OCI-M1 (cell line): ENCODE results near the gene PEX12.
"Not testable (repeated sequence)": the region's sequence is repeated elsewhere in the genome, so short reads cannot be mapped to it uniquely, and the experiment has no call there.

Source experiments
- DNase-seq: peaks from one replicate; lab custom pipeline; 2025; lab: John Stamatoyannopoulos, UW

PEX12 gene

DNA sequence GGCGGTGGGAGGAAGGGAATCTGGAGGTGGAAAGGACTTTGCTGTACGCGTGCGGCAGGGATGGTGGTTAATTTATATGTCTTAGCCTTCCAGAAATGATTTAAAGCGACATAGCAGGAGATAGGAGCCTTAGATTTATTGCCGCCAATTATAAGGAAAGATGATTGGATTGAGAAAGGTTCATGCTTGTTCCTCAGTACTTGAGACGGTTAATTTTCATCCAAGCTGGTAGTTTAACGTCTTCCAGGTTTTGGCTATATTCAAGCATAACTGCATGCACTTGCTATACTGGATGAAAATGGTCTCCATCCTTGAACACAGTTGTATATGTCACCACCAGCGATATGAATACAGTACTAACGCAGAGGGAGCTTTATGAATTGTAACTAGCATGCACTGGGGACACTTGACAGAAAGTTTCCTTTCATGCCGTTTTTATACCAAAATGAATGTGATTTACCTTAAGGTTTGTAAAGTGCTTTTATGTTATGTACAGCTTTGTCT is 610 bp upstream of the PEX12 start:
- DNase-seq = peak; percentile 54

DNA sequence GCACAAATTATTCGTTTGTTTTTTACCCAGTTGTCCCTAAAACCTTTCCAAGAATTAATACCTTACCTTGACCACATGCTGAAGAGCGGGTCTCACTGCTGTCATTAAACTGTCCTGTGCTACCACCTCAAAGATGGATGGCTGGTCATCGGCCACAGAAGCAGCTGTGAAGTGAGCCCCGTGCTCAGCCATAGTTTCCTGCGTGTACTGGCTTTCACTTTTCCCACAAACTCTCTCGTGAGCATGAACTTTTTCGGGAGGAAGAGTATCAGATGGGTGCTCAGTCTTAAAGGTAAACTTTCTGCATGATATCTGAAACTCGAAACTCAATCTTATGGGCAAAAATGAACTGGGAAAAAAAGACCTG is 558 bp downstream of the PEX12 start:
- DNase-seq = peak; percentile 72

DNA sequence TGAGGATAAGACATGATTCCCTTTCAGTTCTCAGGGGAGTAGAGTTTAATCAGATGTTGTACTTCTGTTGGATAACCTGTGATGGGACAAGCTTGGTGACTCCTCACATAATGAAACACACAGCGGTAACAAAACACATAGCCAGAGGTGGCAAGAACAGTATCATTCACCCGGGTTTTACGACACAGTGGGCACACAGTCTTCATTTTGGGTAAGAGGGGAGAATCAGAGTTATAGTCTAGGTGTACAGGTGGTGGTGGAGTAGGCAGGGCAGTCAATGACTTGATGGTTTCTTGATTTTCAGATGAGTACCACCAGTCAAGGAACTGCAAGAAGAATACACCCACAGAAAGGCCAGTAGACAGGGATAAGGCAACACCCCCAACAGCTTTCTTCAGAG is 2.6 kb downstream of the PEX12 start:
- no peak for DNase-seq

DNA sequence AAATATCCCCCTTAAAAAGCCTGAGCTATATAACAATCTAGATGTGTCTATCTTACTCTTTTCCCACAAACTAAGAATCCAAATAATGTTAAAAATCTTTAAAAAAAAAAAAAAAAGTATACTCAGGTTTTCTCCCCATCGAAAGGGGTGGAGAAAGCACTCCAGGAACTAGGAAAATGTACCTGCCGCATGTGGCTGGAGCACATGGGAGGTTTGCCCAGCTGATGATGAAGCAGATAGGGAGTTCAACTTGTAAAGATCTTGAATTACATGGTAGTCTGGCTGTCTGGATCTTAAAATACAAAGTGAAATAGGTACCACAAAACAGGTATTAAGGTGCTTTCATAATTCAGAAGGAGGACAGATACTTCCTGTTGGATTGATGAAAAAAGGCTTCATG is 9.0 kb downstream of the PEX12 start:
- DNase-seq = no peak

DNA sequence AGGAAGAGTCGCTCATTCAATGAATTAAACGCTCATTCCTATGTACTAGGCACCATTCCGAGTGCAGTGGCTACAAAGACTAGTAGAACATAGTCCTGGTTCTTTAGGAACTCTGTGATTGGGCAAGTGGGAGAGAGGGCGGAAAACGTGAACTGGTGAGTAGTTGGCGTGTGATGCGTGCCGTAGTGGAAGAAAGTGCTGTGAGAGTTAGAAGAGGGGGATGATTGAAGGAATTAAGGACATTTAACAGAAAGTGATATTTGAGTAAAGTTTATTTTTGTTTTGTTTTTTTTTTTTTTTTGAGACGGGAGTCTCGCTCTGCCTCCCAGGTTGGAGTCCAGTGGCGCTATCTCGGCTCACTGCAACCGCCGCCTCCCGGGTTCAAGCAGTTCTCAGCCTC is 9.8 kb downstream of the PEX12 start:
- DNase-seq = peak; percentile 52

DNA sequence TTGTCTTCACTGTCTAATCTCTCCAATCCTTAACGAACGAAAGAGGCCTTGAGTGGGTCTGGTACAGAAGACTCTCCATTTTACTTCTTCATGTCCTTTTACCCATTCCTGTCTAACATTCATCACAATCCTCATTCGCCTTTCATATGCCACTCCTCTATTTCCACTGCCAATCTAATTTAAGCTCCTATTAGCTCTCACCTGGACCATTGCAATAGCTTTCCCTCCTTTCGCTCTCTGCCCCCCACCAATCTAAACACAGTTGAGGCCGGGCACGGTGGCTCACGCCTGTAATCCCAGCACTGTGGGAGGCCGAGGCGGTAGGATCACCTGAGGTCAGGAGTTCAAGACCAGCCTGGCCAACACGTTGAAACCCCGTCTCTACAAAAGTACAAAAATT is 11.4 kb downstream of the PEX12 start:
- DNase-seq = no peak

DNA sequence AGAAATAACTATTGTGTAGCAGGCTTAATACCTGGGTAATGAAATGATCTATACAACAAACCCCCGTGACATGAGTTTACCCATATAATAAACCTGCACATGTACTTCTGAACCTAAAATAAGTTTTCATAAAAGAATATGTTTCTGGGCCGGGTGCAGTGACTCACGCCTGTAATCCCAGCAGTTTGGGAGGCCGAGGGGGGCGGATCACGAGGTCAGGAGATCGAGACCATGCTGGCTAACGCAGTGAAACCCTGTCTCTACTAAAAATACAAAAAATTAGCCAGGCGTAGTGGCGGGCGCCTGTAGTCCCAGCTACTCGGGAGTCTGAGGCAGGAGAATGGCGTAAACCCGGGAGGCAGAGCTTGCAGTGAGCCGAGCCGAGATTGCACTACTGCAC is 15.2 kb downstream of the PEX12 start:
- not testable (repeated sequence) for DNase-seq

DNA sequence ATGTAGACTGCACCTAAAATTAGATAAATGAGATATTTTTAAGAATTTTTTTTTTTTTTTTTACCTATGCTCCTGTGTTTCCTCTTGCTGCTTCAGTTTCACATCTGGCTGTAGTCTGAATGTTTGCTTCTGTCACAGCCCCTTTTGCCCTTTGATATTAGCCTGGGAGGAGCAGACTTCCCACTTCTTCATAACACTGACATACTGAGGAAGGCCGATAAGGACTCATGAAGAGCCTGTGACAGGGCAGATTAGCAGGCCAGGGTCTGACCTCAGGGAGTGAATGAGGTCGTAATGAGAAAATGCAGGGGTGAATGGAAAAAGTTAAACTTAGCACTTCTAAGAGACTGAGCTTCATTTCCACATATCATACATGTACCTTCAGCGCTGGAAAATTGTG is 17.7 kb downstream of the PEX12 start, which contains the start of gene SLFN14:
SLFN14 (minus strand) TSS at position 117 of the 400 bp plus-strand sequence. CDS start 2,757 bp downstream, outside the sequence.
- peak; percentile 99 for DNase-seq

DNA sequence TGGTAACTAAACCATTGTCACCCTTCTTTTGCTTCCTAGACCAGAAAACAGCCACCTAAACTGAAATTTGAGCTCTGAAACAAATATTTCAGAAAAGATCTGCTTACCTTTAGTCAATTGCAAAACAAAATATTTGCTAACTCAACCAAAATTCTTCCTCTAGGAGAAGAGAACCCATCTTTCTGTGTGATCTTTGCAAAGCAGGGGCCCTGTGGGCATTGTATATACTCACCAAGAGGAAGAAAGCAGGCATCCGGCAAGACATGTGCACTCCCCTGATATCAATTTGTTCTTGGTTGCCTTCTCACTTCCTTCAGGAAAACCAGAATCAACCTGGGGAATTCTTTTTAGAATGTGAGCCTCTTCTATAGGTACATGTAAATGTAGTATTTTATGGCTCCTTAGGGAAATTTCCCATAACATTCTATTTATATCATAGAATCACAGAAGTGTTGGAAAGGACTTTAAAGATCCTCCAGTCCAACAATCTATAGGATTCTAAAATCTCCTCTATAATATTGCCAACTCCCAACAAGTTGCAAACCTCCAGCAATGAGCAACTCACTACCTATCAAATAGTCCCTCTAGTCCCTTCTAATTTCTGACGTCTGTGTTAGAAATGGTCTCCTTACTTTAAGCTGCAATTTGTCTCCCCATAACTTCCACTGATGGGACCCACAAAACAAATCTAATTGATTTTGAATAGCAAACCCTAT is 18.7 kb downstream of the PEX12 start:
- DNase-seq = peak; percentile 65

DNA sequence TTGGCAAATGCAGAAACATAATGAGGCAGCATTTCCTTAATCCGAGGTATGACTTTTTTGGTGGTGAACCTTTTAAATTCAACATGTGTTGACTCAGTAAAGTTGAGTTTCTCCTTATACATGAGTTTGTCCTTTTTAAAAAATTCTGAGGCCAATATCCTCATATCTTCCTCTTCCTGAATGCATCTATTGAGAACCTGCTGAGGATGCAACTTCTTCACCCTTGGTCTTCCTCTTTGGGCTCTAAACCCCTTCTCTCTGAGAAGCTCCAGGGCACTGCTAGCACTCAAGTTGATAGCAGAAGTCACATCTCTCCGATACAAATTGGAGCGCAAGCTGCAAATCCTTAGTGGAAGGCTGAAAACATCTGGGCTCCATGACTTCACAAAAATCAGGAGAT is 21.0 kb downstream of the PEX12 start:
- DNase-seq = no peak

DNA sequence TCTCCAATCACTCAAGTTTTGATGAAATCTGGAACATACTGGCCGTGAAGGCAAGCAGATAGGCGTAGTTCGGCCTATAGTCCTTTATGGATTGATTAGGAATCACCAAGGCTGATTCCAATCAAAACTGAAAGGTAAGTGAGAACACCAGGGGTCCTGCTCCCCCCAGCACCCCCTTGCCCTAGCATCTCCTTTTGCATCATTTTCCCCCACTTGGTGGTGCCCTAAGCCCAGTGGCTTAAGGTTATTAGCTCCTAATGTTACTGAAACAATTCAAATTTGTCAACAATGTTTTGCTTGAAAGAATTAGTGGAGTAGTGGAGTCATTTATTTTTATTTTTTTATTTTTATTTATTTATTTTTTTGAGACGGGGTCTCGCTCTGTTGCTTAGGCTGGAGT is 22.7 kb downstream of the PEX12 start:
- peak; percentile 38 for DNase-seq

DNA sequence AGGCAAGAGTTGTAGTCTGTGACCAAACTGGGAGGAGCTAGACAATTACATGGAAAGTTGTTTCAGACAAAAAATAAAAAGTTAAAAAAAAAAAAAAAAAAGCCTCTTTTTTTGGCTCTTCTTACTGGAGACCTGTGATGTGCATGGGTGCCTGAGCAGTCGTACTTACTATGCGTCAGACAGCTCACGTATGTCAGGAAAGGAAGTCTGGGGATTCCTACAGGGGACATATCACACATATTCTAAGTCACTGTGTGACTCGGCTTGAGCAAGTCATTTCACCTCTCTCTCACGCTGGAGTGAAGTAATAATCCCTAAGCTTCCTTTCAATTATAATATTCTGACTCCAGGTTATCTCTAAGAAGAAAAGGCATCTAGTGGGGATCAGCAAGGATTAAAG is 23.7 kb downstream of the PEX12 start:
- DNase-seq = no peak

DNA sequence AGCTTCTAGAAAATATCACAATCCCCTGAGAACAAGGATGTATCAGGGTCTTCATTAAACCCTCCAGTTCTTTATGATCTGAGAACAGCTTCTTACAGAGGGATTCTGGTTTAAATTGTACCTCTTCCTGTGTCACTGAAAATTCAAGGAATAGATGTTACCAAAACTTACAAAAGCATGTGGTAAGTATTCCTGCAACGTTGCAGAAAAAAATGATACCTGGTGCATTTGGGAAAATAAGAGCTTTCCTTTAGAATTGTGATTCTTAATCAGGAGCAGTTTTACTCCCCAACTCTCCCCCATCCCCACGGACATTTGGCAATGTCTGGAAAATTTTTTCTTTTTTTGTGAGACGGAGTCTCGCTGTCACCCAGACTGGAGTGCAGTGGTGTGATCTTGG is 25.1 kb downstream of the PEX12 start:
- DNase-seq = no peak

DNA sequence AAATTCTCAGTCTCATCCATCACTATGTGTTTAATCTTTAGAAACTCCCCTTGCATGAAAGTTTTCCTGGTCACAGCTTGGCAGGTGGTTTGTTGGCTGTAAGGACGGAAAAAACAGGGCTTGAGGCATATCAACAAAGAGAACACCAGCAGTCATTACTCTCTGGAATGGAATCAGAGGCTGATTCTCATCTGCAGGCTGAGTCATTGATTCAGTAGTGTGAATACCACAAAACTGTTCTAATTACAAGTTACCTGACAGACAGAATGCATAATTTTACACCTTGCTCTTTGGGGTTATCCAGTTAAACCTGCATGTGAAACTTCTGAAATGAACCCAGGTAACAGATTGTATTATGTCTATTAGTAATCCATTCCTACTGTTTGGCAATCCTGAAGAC is 29.4 kb downstream of the PEX12 start:
- DNase-seq = no peak

DNA sequence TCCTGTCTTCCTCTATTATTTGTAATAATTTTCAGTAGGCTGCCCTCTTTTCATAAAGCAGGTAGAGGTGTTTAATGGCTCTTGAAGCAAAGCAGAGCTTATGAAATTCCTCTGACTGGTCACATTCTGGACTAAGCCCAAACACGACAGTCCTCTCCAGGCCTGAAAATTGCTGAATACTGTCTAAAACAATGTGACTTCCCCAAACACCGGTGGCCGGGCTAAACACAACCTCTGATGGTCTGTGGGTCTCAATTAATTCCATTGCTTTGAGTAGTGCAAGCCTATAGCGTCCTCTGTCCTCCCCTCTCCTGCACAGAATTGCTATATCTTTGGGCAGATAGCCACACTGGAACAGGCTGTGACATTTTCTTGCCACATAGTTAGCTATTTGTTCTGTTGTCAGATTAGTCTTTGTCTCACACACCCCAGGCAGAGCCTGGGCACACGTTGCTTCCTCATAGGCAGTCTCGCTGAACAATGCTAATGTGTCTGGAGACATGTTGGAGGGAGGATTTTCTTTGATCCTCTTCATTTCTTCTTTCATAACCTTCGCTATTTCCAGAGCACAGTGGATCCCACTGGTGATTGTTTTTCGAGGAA is 30.1 kb downstream of the PEX12 start:
- DNase-seq = no peak

DNA sequence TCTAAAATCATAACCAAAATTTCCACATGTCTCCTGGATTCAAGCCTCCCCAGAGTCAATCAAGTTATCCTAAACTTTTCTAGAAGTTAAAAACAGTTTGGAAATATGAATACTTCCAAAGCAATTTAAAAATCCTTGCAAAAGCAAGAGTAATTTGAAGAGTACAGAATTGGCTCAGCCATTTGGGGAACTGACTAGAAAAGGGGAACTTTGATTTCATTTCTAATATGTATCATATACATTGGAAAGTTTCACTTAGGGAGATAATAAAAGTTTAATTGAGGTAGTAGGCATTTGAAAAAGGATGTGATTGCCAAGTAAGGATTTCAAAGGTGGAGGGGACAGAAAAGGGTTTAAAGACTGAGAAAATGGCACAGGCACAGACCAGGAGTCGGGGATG is 31.9 kb downstream of the PEX12 start:
- no peak for DNase-seq

DNA sequence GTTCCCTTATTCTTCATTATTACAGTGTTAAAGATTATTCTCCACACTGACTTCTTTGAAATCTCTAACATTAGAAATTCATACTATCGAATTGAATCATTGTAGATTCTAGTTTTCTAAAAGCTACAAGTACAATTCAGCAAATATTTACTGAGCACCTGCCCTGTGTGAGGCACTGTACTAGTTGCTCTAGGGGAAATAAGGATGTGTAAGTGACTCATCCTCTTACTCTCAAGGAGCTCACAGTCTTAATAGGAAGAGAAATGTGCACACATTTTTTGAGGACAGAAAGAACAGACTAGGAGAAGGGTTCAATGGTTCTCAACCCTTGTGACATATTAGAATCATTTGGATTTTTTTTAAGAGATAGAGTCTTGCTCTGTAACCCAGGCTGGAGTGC is 33.2 kb downstream of the PEX12 start:
- no peak for DNase-seq

DNA sequence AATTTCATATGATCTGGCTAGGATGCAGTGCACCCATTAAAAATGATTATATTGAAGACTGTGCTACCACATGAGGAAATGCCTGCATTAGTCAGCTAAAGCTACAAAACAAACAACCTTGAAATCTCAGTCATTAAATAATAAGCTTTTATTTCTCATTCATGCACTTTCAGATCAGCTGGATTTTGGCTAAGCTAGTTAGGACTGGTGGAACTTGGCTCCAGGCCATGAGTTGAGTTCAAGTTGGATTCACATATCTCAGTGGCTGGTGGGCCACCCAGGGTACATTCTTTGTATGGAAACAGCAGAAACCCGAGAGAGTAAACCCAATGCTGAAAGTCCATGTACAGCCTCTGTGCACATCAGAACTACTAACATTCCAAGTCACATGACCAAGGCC is 34.5 kb downstream of the PEX12 start:
- DNase-seq = no peak

DNA sequence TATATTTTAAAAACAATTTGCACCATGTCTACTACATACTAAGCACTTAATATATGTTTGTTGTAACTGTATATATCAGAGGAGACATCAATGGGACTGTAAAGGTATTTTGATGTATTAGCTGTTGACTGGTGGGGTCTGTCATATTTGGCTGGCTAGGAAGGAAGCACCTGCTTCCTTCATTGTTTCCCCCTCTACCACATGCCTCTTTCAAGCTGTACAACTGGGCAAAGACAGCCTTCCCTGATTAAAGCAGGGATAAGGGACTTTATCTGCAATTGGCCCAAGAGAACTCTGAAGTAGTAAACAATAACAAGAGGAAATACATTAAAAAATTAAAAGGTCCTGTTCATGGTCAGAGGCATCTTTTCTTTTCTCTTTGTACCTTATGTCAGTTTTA is 35.4 kb downstream of the PEX12 start:
- no peak for DNase-seq

DNA sequence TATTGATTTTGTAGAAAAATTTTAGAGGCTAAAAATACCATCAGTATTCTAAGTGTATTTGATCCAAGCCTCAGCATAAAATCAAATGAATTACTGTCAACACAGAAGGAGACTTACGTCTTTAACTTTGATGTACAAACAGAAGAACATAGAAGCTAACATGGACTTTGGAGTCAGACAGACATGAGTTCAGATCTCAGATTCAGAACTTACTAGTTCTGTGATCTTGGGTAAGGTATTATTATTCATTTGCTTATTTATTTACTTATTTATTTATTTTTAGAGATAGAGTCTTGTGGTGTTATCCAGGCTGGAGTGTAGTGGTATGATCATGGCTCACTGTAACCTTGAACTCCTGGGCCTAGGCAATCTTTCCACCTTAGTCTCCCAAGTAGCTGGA is 36.9 kb downstream of the PEX12 start:
- no peak for DNase-seq

DNA sequence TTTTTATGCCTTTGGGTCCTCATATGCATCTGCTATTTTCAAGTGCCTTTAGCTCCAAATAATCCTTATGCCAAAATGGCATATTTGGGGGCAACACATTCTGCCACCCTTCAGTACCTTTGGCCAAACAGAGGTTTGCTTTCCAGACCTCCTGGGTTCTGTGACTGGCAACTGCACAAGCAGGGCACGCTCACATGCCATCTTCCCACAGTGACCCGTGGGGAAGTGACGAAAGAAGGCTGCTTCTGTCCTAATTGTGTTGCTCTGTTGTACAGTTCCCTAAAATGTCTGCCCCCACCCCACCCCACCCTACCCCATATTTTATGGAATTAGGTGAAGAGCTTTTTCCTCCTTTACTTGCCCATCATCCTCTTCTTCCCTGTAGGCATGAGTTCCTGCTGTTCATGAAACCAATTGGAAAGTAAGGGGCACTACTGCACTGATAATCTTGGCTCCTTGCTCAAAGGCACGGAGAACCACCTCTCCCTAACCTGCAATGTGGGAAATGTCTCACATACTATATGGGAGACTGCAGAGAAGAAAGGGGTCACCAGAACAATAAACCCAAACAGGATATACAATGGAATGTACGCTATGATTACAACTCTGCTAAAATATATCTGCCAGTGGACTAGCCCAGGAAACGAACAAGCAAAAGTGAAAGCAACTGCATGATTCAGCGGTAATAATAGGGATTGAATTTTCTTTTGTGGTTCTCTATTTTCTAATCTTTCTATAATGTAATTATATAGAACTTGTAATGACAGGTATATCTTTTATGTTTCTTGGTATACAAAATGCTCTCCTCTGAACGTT is 37.6 kb downstream of the PEX12 start:
- peak; percentile 87 for DNase-seq

DNA sequence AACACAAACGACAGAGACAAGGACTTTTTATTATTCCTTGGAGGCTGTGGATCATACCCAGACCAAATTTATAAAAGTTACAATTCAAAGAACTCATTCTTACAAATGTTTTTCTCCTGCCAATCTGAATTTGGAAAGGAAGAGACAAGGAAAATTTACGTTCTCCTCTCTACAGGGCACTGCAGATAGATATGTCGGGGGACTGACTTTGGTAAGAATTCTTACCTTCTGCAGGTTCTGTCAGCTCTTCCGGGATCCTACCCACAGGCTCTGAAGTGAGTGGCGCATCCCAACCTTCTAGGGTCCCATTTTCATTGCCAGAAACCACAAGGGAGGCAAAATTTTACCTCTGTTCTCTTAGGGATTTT is 38.7 kb downstream of the PEX12 start:
- DNase-seq = no peak

DNA sequence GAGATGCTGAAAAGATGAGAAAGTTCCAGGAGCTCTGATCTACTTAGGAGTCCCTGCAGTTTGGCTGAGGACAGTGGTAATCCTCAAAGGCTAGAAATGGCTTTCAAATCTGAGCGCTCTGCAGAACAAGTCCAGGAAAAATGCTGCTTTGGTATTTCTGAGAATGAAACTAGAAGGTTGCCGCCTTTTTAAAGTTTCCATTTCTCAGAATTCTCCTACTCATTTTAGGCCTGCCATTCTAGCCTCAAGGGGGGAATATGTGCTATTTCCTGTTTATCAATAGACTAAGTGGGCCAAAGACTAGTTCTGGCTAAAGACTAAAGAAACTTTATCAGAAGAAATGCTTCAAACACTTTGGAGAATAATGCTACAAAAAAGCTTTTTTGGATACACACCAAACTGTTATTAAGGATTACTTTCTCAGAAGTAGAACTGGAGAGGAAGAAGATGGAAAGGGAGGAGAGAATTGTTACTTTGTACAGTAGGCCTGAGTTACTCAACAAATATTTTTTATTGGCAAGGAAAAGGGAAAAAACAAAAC is 40.7 kb downstream of the PEX12 start, which contains the start of gene SLFN12L:
SLFN12L (minus strand) TSS at position 78 of the 541 bp plus-strand sequence. CDS start 15,314 bp downstream, outside the sequence.
- peak; percentile 91 for DNase-seq
